SU-DHL-6 (cell line): ENCODE results near the gene RHEB.

Experiments
- CTCF ChIP-seq: fragments of 200-600 bp; sonication (generic); IDR thresholded peaks from one replicate; pipeline ENCODE4 v1.5.1; 2017; ENCODE audit warnings: antibody characterized with exemption, mild to moderate bottlenecking, low read length, moderate library complexity; ENCODE audit not compliant: insufficient read depth, poor library complexity, severe bottlenecking
- EZH2phosphoT487 ChIP-seq: fragments of 200-600 bp; sonication (generic), shearing (Covaris generic); conservative IDR thresholded peaks from 2 replicates; pipeline ENCODE4 v1.6.1; 2018; ENCODE audit warnings: mild to moderate bottlenecking, antibody characterized with exemption, low read length, moderate library complexity, mixed read lengths

- no peak for TF ChIP-seq CTCF
- TF ChIP-seq EZH2phosphoT487 = no peak
Measured at GRCh38 chr7:151436446-151437158, 83.1 kb downstream of the RHEB start.
